MM.1S (cell line): ENCODE measurements around the gene TOB1.

Source experiments
- DNase-seq: peaks from one replicate; pipeline ENCODE4 v3.0.0-alpha.2; 2015
- H2AFZ ChIP-seq: fragments of 300-600 bp; sonication (generic); 2 replicates; pipeline ENCODE4 v1.6.0; 2016; ENCODE audit warnings: antibody characterized with exemption, low read length
- H3F3A ChIP-seq: fragments of 300-600 bp; sonication (generic); 2 replicates; pipeline ENCODE4 v1.6.1; 2016; ENCODE audit warnings: mild to moderate bottlenecking, antibody characterized with exemption, low read length, moderate library complexity, mixed read lengths; ENCODE audit not compliant: insufficient read depth
- H3K27ac ChIP-seq: fragments of 300-600 bp; sonication (generic); 2 replicates; pipeline ENCODE4 v1.5.1; 2016; ENCODE audit warnings: mild to moderate bottlenecking, low read length
- H3K27me3 ChIP-seq: fragments of 300-600 bp; sonication (generic); replicated peaks from 2 replicates; pipeline ENCODE4 v1.6.0; 2016; ENCODE audit warnings: low read length; ENCODE audit not compliant: insufficient read depth
- H3K36me3 ChIP-seq: fragments of 300-600 bp; sonication (generic); replicated peaks from 2 replicates; pipeline ENCODE4 v1.6.1; 2016; ENCODE audit warnings: mild to moderate bottlenecking, low read length, mixed read lengths; ENCODE audit not compliant: insufficient read depth
- H3K4me1 ChIP-seq: fragments of 300-600 bp; sonication (generic); 2 replicates; pipeline ENCODE4 v1.6.1; 2016; ENCODE audit warnings: low read length, mixed read lengths
- H3K4me2 ChIP-seq: fragments of 300-600 bp; sonication (generic); 2 replicates; pipeline ENCODE4 v1.6.0; 2016; ENCODE audit warnings: low read depth, low read length
- H3K4me3 ChIP-seq: fragments of 300-600 bp; sonication (generic); 2 replicates; pipeline ENCODE4 v1.5.1; 2016; ENCODE audit warnings: low read length, mixed read lengths
- H3K79me2 ChIP-seq: fragments of 300-600 bp; sonication (generic); 2 replicates; pipeline ENCODE4 v1.6.1; 2016; ENCODE audit warnings: mixed run types, low read length, mixed read lengths
- H3K9ac ChIP-seq: fragments of 300-600 bp; sonication (generic); 2 replicates; pipeline ENCODE4 v1.6.1; 2016; ENCODE audit warnings: low read length, mixed read lengths
- H3K9me2 ChIP-seq: fragments of 300-600 bp; sonication (generic); replicated peaks from 2 replicates; pipeline ENCODE4 v1.6.1; 2016; ENCODE audit warnings: mild to moderate bottlenecking, low read length, mixed read lengths; ENCODE audit not compliant: insufficient read depth
- H3K9me3 ChIP-seq: fragments of 300-600 bp; sonication (generic); replicated peaks from 2 replicates; pipeline ENCODE4 v1.6.1; 2016; ENCODE audit warnings: mild to moderate bottlenecking, low read length, mixed read lengths; ENCODE audit not compliant: insufficient read depth
- H4K20me1 ChIP-seq: fragments of 300-600 bp; sonication (generic); 2 replicates; pipeline ENCODE4 v1.6.1; 2016; ENCODE audit warnings: mild to moderate bottlenecking, low read length, moderate library complexity, mixed read lengths; ENCODE audit not compliant: insufficient read depth
- CTCF ChIP-seq: fragments of 300-600 bp; sonication (generic); IDR thresholded peaks from 2 replicates; pipeline ENCODE4 v1.5.1; 2016; ENCODE audit warnings: antibody characterized with exemption, low read length, mixed read lengths
- EZH2 ChIP-seq: fragments of 300-600 bp; sonication (generic); optimal IDR thresholded peaks from 2 replicates; pipeline ENCODE3; 2017; ENCODE audit warnings: low read depth, mild to moderate bottlenecking, antibody characterized with exemption, low read length, mixed read lengths
- EZH2phosphoT487 ChIP-seq: fragments of 300-600 bp; sonication (generic); IDR thresholded peaks from 2 replicates; pipeline ENCODE4 v1.6.1; 2018; ENCODE audit warnings: antibody characterized with exemption, low read length

The TOB1 gene

GRCh38 chr17:50853015-50853615 is 13.0 kb downstream of the TOB1 start:
- no peak for DNase-seq
- H4K20me1 ChIP-seq, result no peaks in the 10 kb centered on the region
- peaks cover 19% of the 10 kb centered on the region for H3K4me1 ChIP-seq
- no peaks in the 10 kb centered on the region for H3K36me3 ChIP-seq
- H3K79me2 ChIP-seq, result no peaks in the 10 kb centered on the region
- H3K9me2 ChIP-seq, result no peaks in the 10 kb centered on the region
- no peaks in the 10 kb centered on the region for H3K9me3 ChIP-seq
- H3K4me3 ChIP-seq, result no peak overlapping the region
- H3K27ac ChIP-seq, result no peak overlapping the region
- TF ChIP-seq EZH2 (no peak), EZH2phosphoT487 (no peak), CTCF (no peak)
- no peaks in the 10 kb centered on the region for H3F3A ChIP-seq
- H3K9ac ChIP-seq, result no peak overlapping the region
- H2AFZ ChIP-seq, result peak overlapping the region; percentile 77; the same call in 1 of the 2 replicates
- H3K4me2 ChIP-seq, result no peak overlapping the region
- no peaks in the 10 kb centered on the region for H3K27me3 ChIP-seq

GRCh38 chr17:50850640-50851039 is 15.5 kb downstream of the TOB1 start:
- H3K9ac ChIP-seq, result no peak overlapping the region
- no peak overlapping the region for H3K27ac ChIP-seq
- no peak overlapping the region for H2AFZ ChIP-seq
- H3K9me2 ChIP-seq, result no peaks in the 10 kb centered on the region
- no peaks in the 10 kb centered on the region for H3K79me2 ChIP-seq
- DNase-seq, result no peak
- no peaks in the 10 kb centered on the region for H3K27me3 ChIP-seq
- no peak for TF ChIP-seq EZH2
- no peak for TF ChIP-seq CTCF
- no peaks in the 10 kb centered on the region for H4K20me1 ChIP-seq
- no peak overlapping the region for H3K4me2 ChIP-seq
- H3K4me1 ChIP-seq, result peaks cover 15% of the 10 kb centered on the region
- no peaks in the 10 kb centered on the region for H3K9me3 ChIP-seq
- H3K36me3 ChIP-seq, result no peaks in the 10 kb centered on the region
- H3K4me3 ChIP-seq, result no peak overlapping the region
- H3F3A ChIP-seq, result no peaks in the 10 kb centered on the region

- Histone ChIP-seq H3K9me3 (no peaks in the 10 kb centered on the region), H3K4me1 (peaks cover 11% of the 10 kb centered on the region), H3K27me3 (no peaks in the 10 kb centered on the region), H3K36me3 (no peaks in the 10 kb centered on the region), H3K9ac (no peak overlapping the region), H3K79me2 (no peaks in the 10 kb centered on the region), H3K9me2 (no peaks in the 10 kb centered on the region), H3K27ac (no peak overlapping the region), H4K20me1 (no peaks in the 10 kb centered on the region), H3K4me3 (no peak overlapping the region), H3F3A (no peaks in the 10 kb centered on the region), H2AFZ (no peak overlapping the region), H3K4me2 (no peak overlapping the region)
- no peak for DNase-seq
- TF ChIP-seq EZH2 (no peak), EZH2phosphoT487 (no peak), CTCF (no peak)
Measured at GRCh38 chr17:50848711-50849110, 17.4 kb downstream of the TOB1 start.
